NCI-H524 treated with DMSO at 0.1 percent for 48 hours (cell line): Measurements from ENCODE around the gene HCN2.
A peak's percentile ranks its signal among the peaks of the same experiment; 100 is the strongest.
"Not testable (repeated sequence)": the region's sequence is repeated elsewhere in the genome, so short reads cannot be mapped to it uniquely, and the experiment has no call there.

Experiments used
- DNase-seq: peaks from one replicate; lab custom pipeline; 2025; lab: John Stamatoyannopoulos, UW

HCN2 gene

DNA sequence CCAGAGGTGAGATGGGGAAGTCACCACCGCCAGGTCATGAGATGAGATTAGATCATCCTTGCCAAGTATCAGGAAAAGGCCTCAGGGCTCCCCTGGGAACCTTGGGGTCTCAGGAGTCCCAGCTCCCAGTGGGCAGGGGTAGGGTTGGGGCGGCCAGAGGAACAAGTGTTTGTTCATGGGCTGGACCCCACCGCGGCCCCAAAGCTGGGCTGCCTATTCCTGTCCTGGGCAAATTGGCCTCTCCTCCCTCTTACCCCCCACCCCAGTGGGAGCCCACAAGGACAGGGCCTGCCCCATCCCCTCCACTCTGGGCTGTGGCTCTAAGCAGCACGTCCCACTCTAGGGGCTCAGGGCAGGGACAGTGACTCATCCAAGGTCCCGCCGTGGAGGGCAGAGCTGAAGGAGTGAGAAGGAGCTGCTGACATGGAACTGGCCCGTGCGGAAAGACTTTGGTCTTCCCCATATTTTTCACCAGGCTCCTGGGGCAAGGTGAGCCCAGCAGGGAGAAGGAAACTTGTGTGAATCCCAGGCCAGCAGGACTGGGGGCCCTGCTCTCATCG is 4.0 kb upstream of the HCN2 start:
- no peak for DNase-seq

DNA sequence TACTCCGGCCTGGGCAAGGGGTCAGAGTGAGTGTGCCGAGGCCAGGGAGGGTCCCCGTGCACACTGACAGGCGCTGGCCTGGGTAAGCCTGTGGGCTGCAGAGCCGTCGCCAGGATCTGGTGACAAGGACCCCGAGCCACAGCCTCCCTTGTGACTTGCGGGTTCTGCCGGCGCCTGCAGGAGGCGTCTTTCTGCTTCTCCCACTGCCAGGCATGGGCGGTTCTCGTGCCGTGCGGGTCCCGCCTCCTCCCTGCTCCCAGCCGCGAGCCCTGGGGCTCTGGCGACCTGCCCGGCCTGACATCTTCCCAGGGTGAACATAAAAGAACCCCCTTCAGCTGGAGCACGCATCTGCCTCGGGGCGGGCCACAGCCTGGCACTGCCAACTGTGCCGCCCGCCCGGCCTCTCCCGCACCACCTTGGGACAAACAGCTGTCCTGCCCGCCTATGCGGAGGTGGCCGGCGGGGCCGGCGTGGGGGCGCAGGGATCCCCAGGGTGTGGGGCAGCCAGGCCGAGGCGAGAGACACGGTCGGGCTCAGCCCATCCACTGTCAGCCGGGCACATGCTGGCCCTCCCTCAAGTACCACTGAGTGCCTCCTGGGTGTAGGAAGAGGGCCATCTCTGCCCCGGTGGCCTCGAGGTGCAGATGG is 1.5 kb upstream of the HCN2 start:
- DNase-seq = peak; percentile 35

DNA sequence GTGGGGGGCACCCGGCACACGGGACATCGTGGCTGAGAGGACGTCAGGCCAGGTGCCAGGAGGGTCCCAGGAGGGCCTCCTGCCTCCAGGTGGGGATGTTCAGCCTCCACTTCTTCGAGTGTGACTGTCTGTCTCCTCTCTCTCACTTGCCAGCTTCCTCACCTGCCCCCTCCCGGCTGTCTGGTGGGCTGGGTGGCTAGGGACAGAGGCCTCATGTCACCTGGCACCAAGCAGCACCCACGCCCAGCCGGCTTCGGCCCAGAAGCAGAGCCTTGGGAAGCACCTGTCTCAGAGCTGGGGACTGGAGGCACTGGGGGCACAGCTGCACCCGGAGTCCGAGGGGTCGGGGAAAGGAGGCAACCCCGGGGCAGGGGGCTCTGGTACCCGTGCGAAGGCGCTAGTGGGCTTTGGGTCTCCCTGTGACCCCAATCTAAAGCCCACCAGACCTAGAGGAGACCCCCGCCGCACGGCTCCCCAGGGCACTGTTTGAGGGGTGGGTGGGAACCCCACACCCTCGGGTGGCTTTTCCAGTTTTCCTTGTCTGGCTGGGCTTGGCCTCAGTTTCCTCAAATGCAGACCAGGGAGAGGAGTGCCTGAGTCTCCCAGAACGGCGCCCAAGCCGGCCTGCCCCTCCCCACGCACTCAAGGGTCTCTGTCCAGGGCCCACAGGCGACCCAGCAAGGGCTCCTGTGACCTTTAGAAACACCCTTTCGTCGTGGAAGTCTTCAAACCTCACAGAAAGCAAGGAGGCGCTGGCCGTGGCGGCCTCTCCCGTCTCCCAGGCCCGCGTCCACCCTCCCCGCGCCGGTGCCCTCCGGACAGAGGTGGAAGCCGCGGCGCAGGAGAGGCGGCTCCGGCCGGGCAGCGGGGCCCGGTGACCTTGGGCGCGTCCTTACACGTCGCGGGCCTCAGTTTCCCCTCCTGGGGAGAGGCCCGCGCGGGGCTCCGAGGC is 664 bp upstream of the HCN2 start:
- DNase-seq = no peak

- DNase-seq = no peak
Measured at GRCh38 chr19:590396-590745, 690 bp downstream of the HCN2 start.

GRCh38 chr19:590750-591098 is 1.0 kb downstream of the HCN2 start:
- DNase-seq = no peak

DNA sequence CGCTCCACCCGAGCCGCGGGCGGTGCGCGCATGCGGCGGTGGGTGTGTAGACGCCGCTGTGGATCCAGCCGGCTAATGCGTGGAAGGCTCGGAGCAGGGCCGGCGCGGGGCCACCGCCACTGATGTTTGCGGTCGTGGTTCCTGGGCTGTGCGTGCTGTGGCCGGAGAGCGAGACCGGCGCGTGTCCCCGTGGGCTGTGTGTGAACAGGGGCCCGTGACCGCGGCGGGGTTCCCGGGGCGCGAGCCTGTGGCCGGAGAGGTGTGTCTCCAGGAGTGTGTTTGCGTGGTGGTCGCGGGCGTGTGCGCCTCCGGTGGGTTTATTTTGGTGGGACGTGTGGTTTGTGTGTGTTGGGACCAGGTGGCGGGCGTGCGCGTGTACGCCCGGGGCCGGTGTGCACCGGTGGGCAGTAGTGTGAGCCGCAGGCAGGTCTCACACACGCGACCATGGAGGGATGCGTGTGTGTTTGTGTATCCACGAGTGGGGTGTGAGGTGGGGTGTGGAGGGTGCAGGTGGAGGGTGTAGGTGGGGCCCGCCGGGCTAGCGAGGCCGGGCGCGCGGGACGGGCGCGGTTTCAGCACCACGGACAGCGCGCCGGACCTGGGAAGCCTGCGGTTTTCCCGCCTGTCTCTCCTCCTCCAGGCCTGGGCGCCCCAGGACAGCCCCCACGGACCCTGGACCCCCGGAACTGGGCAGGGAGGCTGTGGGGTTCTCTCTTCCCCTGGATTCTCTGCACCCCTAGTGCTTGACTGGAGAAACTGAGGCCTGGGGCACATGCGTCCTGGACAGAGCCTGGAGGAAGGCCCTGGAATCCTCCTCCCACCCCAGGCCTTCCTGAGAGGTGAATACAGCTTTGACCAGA is 1.6 kb downstream of the HCN2 start:
- no peak for DNase-seq

DNA sequence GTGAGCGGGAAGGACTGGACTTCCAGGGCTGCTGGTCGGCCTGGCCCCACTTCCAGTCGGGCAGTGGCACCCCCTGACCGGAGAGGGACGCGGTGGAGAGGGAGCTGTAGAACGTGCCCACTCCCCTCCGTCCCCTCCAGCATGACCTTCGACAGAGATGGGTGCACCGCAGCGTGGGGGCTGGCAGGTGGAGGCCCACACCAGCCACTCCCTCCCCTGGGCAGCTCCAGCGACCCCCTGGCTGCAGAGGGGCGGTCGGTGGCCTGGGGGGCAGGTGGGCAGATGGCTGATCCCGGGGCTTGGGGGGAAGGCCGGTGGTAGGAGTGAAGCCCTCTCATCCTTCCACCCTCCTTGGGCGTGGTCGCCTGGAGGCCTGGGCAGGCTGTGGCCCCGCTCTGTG is 2.4 kb downstream of the HCN2 start:
- no peak for DNase-seq

- DNase-seq = no peak
Measured at GRCh38 chr19:593055-593454, 3.4 kb downstream of the HCN2 start.

- DNase-seq = no peak
Measured at GRCh38 chr19:593505-593904, 3.8 kb downstream of the HCN2 start.

DNA sequence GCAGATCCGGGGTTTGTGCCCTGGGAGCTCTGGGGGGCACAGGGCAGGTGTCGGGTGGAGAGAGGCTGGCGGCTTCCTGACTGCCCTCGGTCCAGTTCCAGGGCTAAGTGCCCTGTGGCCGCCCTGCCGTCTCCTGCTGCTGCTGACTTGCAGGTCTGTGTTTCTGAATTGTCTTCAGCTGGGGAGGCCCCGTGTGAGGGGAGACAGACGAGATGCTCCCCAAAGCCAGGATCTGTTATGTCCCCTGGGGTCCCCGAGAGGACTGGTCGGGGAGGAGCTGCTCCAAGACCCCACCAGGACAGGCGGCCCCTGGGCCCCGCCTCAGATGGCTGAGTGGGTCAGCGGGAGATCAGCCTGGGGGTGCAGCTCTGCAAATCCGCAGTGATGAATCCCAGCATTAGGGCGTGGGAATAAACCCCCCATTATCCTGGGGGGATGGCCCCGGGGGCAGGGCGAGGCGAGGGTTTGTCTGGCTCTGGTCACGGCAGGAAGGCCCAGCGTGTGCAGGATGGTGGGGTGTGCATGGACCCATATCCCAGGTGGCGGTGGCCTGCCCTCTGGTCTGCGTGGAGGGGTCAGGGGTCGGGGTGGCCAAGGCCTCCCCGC is 4.7 kb downstream of the HCN2 start:
- DNase-seq = no peak

- DNase-seq = peak; percentile 45
Measured at GRCh38 chr19:595326-596262, 5.9 kb downstream of the HCN2 start.

DNA sequence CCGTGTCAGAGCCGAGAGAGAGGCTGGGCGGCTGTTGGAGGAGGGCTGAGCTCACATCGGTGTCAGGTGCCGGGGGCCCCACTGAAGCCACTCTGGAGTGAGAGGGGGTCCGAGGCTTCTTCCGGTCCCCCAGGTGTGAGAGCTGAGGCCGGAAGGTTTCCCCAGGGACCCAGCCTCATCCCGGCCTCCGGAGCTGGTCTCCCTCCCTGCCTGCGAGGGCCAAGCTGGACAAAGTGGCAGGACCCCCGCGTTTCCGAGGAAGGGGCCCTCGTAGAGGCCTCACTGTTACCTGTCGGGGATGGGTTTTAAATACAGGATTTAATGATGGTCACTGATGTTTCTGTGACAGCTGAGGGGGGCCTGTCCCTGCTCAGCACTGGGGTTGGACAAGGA is 6.6 kb downstream of the HCN2 start:
- no peak for DNase-seq

- no peak for DNase-seq
Measured at GRCh38 chr19:597406-598315, 8.0 kb downstream of the HCN2 start.

DNA sequence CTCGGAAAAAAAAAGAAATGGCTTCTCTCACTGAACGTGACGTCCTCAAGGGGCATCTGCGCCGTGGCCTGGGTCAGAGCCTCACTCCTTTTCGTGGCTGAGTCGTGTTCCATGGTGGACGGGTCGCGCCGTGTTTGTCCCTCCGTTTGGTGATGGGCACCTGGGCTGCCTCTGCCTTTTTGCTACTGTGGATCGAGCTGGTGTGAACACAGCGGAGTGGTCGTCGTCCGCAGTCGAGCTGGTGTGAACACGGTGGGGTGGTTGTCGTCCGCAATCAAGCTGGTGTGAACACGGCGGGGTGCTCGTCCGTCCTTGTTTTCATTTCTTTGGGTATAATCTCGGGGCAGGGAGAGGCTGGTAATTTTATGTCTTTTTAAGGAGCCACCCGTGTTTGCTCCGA is 11.6 kb downstream of the HCN2 start:
- no peak for DNase-seq

- DNase-seq = no peak
Measured at GRCh38 chr19:601790-602189, 12.1 kb downstream of the HCN2 start.

- DNase-seq = no peak
Measured at GRCh38 chr19:602391-603301, 13.0 kb downstream of the HCN2 start.

DNA sequence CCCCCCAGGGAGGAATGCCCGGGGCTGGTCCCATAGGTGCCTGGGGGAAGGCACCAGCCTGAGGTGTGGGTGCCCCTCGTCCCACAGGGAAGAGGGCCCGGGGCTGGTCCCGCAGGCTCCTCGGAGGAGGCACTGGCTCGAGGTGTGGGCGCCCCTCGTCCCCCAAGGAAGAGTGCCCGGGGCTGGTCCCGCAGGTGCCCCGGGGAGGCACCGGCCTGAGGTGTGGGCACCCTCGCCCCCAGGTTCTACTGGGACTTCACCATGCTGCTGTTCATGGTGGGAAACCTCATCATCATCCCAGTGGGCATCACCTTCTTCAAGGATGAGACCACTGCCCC is 13.6 kb downstream of the HCN2 start:
- not testable (repeated sequence) for DNase-seq

GRCh38 chr19:603779-604178 is 14.1 kb downstream of the HCN2 start:
- DNase-seq = not testable (repeated sequence)

GRCh38 chr19:604355-604754 is 14.7 kb downstream of the HCN2 start:
- no peak for DNase-seq
